H1 (cell line): ENCODE data around the gene ZFHX2. TPM values are rescaled to one million over a fixed set of nuclear protein-coding genes. Genes with fewer than 3 reads are reported as not detected.

ENCODE experiments used
- CTCF ChIA-PET: fragments of 300-600 bp; sonication (Branson Sonifier 250); formaldehyde crosslinking; loops from one replicate; lab custom pipeline; 2021; ENCODE audit not compliant: partially characterized antibody; lab: Charles Lee
- POLR2A ChIA-PET: fragments of 300-600 bp; sonication (Branson Sonifier 250); formaldehyde crosslinking; loops from one replicate; lab custom pipeline; 2021; ENCODE audit warnings: inconsistent platforms; ENCODE audit not compliant: partially characterized antibody; lab: Charles Lee
- DNase-seq, 2 experiments: peaks; one replicate each; pipeline versions ENCODE4 v3.0.0 to v3.0.0-alpha.2; 2010 to 2022; ENCODE audit warnings: low spot score in 2 of 2, low read depth in 1 of 2, mixed read lengths in 1 of 2
- FAIRE-seq: peaks from 2 replicates; lab custom pipeline; 2011; peaks lifted over from hg19 to GRCh38; lab: Jason Lieb, UNC
- H2AFZ ChIP-seq: 2 replicates; pipeline ENCODE4 v1.8.1; 2012; ENCODE audit warnings: low read length, inconsistent platforms
- H2AK5ac ChIP-seq: 2 replicates; pipeline ENCODE4 v1.6.1; 2013; ENCODE audit warnings: low read depth, low read length
- H2BK120ac ChIP-seq: replicated peaks from 2 replicates; pipeline ENCODE3; 2013; ENCODE audit warnings: low read depth, low read length, inconsistent platforms
- H2BK12ac ChIP-seq: 2 replicates; pipeline ENCODE4 v1.6.1; 2013; ENCODE audit warnings: low read depth, low read length
- H2BK15ac ChIP-seq: 2 replicates; pipeline ENCODE4 v1.6.1; 2013; ENCODE audit warnings: low read length
- H2BK20ac ChIP-seq: 2 replicates; pipeline ENCODE4 v1.6.1; 2013; ENCODE audit warnings: low read length
- H2BK5ac ChIP-seq: 2 replicates; pipeline ENCODE4 v1.6.1; 2013; ENCODE audit warnings: low read depth, low read length
- H3K14ac ChIP-seq: 2 replicates; pipeline ENCODE4 v1.6.1; 2013; ENCODE audit warnings: inconsistent platforms; ENCODE audit not compliant: insufficient read length
- H3K18ac ChIP-seq: 2 replicates; pipeline ENCODE4 v1.6.1; 2013; ENCODE audit warnings: low read length; ENCODE audit errors: extremely low read depth
- H3K23ac ChIP-seq: 2 replicates; pipeline ENCODE4 v1.6.1; 2013; ENCODE audit warnings: inconsistent platforms; ENCODE audit not compliant: insufficient read length
- H3K23me2 ChIP-seq: 2 replicates; pipeline ENCODE4 v1.6.1; 2013; ENCODE audit warnings: low read depth, low read length
- H3K27ac ChIP-seq: 2 replicates; pipeline ENCODE4 v1.6.1; 2011; ENCODE audit warnings: low read depth, low read length, inconsistent platforms
- H3K27me3 ChIP-seq, 4 experiments: replicated peaks in 1 of 4; 1 replicate in 1 of 4; 2 replicates in 3 of 4; pipeline versions ENCODE4 v1.6.1 to v1.8.1; 2011 to 2013; ENCODE audit warnings: low read length in 3 of 4, mild to moderate bottlenecking in 3 of 4, inconsistent platforms in 2 of 4, mixed read lengths in 2 of 4, moderate library complexity in 1 of 4; ENCODE audit not compliant: control insufficient read depth in 3 of 4, insufficient read depth in 3 of 4; ENCODE audit errors: extremely low read depth in 1 of 4
- H3K36me3 ChIP-seq, 4 experiments: 2 replicates each; pipeline versions ENCODE4 v1.6.1 to v1.8.1; 2011 to 2013; ENCODE audit warnings: mild to moderate bottlenecking in 4 of 4, low read length in 3 of 4, moderate library complexity in 2 of 4, control low read depth in 1 of 4, inconsistent platforms in 1 of 4; ENCODE audit not compliant: insufficient read depth in 4 of 4, control insufficient read depth in 2 of 4
- H3K4ac ChIP-seq: replicated peaks from 2 replicates; pipeline ENCODE3; 2013; ENCODE audit warnings: low read length, low read depth, mixed read lengths, inconsistent platforms; ENCODE audit not compliant: insufficient read length
- H3K4me1 ChIP-seq, 4 experiments: replicated peaks in 1 of 4; 1 replicate in 1 of 4; 2 replicates in 3 of 4; pipeline versions ENCODE4 v1.6.1 to v1.8.1; 2011 to 2013; ENCODE audit warnings: low read length in 3 of 4, inconsistent platforms in 2 of 4, mixed read lengths in 1 of 4; ENCODE audit not compliant: insufficient read depth in 4 of 4, control insufficient read depth in 3 of 4
- H3K4me2 ChIP-seq, 2 experiments: 2 replicates each; pipeline versions ENCODE4 v1.6.1 to v1.8.1; 2011 to 2013; ENCODE audit warnings: low read depth in 2 of 2, low read length in 2 of 2, control low read depth in 1 of 2, inconsistent platforms in 1 of 2, mild to moderate bottlenecking in 1 of 2; ENCODE audit not compliant: insufficient read depth in 1 of 2
- H3K4me3 ChIP-seq, 4 experiments: fragments of 200-600, 300-600 bp in 1 of 4; sonication (generic), shearing (Covaris generic), sonication (Bioruptor Twin) in 1 of 4; 2 replicates each; pipeline versions ENCODE4 v1.5.1 to v1.8.1; 2011 to 2016; ENCODE audit warnings: low read length in 4 of 4, low read depth in 3 of 4, control low read depth in 2 of 4, inconsistent platforms in 2 of 4, mild to moderate bottlenecking in 2 of 4, mixed read lengths in 1 of 4, moderate library complexity in 1 of 4; ENCODE audit not compliant: insufficient read depth in 2 of 4; ENCODE audit errors: extremely low read depth in 1 of 4
- H3K56ac ChIP-seq: replicated peaks from 2 replicates; pipeline ENCODE3; 2013; ENCODE audit warnings: low read depth, mild to moderate bottlenecking, mixed read lengths, low read length, inconsistent platforms; ENCODE audit not compliant: insufficient read length
- H3K79me1 ChIP-seq: 2 replicates; pipeline ENCODE4 v1.6.1; 2013; ENCODE audit warnings: low read depth, low read length, control low read depth
- H3K79me2 ChIP-seq, 2 experiments: 2 replicates each; pipeline versions ENCODE4 v1.6.1 to v1.8.1; 2012 to 2013; ENCODE audit warnings: low read length in 2 of 2, mild to moderate bottlenecking in 2 of 2, inconsistent platforms in 1 of 2; ENCODE audit not compliant: insufficient read depth in 2 of 2, control insufficient read depth in 1 of 2
- H3K9ac ChIP-seq, 4 experiments: replicated peaks in 1 of 4; 1 replicate in 1 of 4; 2 replicates in 3 of 4; pipeline versions ENCODE4 v1.6.1 to v1.8.1; 2011 to 2013; ENCODE audit warnings: low read depth in 3 of 4, low read length in 3 of 4, control low read depth in 2 of 4, mild to moderate bottlenecking in 2 of 4, moderate library complexity in 2 of 4, inconsistent platforms in 1 of 4; ENCODE audit errors: extremely low read depth in 1 of 4
- H3K9me3 ChIP-seq, 2 experiments: 2 replicates each; pipeline versions ENCODE4 v1.6.1 to v1.8.1; 2012 to 2013; ENCODE audit warnings: mild to moderate bottlenecking in 2 of 2, moderate library complexity in 2 of 2, control low read depth in 1 of 2, inconsistent platforms in 1 of 2, low read depth in 1 of 2, low read length in 1 of 2, mixed read lengths in 1 of 2; ENCODE audit not compliant: insufficient read depth in 2 of 2
- H4K20me1 ChIP-seq, 2 experiments: replicated peaks in 1 of 2; 2 replicates each; pipeline versions ENCODE3 to v1.8.1; 2011 to 2013; ENCODE audit warnings: inconsistent platforms in 2 of 2, low read length in 2 of 2, mild to moderate bottlenecking in 1 of 2; ENCODE audit not compliant: insufficient read depth in 2 of 2, control insufficient read depth in 1 of 2
- H4K5ac ChIP-seq: 2 replicates; pipeline ENCODE4 v1.6.1; 2013; ENCODE audit warnings: low read length, low read depth, mixed read lengths, inconsistent platforms; ENCODE audit not compliant: insufficient read length
- H4K8ac ChIP-seq: 2 replicates; pipeline ENCODE4 v1.8.0; 2013; ENCODE audit warnings: mild to moderate bottlenecking, moderate library complexity, low read length, inconsistent platforms; ENCODE audit not compliant: insufficient read depth; ENCODE audit errors: extremely low read depth
- H4K91ac ChIP-seq: replicated peaks from 2 replicates; pipeline ENCODE3; 2013; ENCODE audit warnings: low read length, mixed read lengths, inconsistent platforms; ENCODE audit not compliant: insufficient read length
- BACH1 ChIP-seq: IDR thresholded peaks from 2 replicates; pipeline ENCODE4 v1.6.1; 2012; ENCODE audit warnings: low read length, improper control_type of control experiment
- CBX5 ChIP-seq: fragments of 300-800, 300-1000 bp; sonication (generic); IDR thresholded peaks from 2 replicates; pipeline ENCODE4 v1.7.1; 2016; ENCODE audit warnings: antibody characterized with exemption, low read length, low read depth
- E2F6 ChIP-seq: IDR thresholded peaks from 2 replicates; pipeline ENCODE4 v1.6.1; 2012; ENCODE audit warnings: inconsistent platforms
- MAX ChIP-seq: IDR thresholded peaks from 2 replicates; pipeline ENCODE4 v1.6.1; 2012; ENCODE audit warnings: inconsistent platforms
- RFX5 ChIP-seq: IDR thresholded peaks from 2 replicates; pipeline ENCODE4 v1.6.1; 2011; ENCODE audit warnings: low read depth, low read length, improper control_type of control experiment, borderline replicate concordance
- RNF2 ChIP-seq: fragments of 200-900, 300-1000 bp; sonication (generic); IDR thresholded peaks from 2 replicates; pipeline ENCODE4 v1.7.1; 2016; ENCODE audit warnings: borderline replicate concordance, low read depth, mild to moderate bottlenecking, antibody characterized with exemption, low read length; ENCODE audit not compliant: poor library complexity, severe bottlenecking; ENCODE audit errors: missing control alignments
- SIX5 ChIP-seq: IDR thresholded peaks from 2 replicates; pipeline ENCODE4 v1.6.1; 2011; ENCODE audit warnings: mild to moderate bottlenecking, low read depth, low read length
- SRF ChIP-seq: IDR thresholded peaks from 2 replicates; pipeline ENCODE4 v1.6.1; 2011; ENCODE audit warnings: mild to moderate bottlenecking, low read depth, low read length, moderate library complexity
- USF2 ChIP-seq: IDR thresholded peaks from 2 replicates; pipeline ENCODE4 v1.6.1; 2011; ENCODE audit warnings: low read length, improper control_type of control experiment
- polyA plus RNA-seq, 7 experiments: library from polyadenylated mRNA; depleted of rRNA in 3 of 7; stranded (reverse) in 5 of 7; unstranded in 2 of 7; fragments of >200 nt in 5 of 7; fragments of 200-250 nt in 2 of 7; gene quantifications; 1 replicate in 5 of 7; 2 replicates in 1 of 7; 4 replicates in 1 of 7; pipeline versions ENCODE4 v1.2.1 to v1.2.3, GENCODE V29; 2011 to 2013; ENCODE audit warnings: missing spikeins in 2 of 7, mixed read lengths in 2 of 7
- total RNA-seq: library from RNA; stranded (reverse); fragmentation: NEBNext Ultra II Directional; extraction: Animal tissue kit (Norgen Biotek cat#: 25700); gene quantifications from 2 replicates; pipeline ENCODE4 v1.2.1, GENCODE V29; 2021

ZFHX2 gene
- total and polyA plus RNA-seq, 2 of the 8 experiments (the other 6 are each of a cell fraction or from before 2014, with no cell fraction given): 2.7 to 27.0 TPM

- H3K14ac ChIP-seq: no peak overlapping the region
- H3K79me1 ChIP-seq: no peaks in the 10 kb centered on the region
- no peaks in the 10 kb centered on the region for H3K23me2 ChIP-seq
- no peaks in the 10 kb centered on the region; a peak in 1 of 8 replicates for H3K36me3 ChIP-seq
- H2BK20ac ChIP-seq: no peak overlapping the region
- no peak for DNase-seq
- H2BK120ac ChIP-seq: no peak overlapping the region
- H3K4me1 ChIP-seq: peaks cover 7 to 12% (median 8%) of the 10 kb centered on the region in 4 experiments
- no peaks in the 10 kb centered on the region for H4K20me1 ChIP-seq
- no peak overlapping the region for H3K23ac ChIP-seq
- no peak overlapping the region for H4K5ac ChIP-seq
- no peak overlapping the region for H2BK5ac ChIP-seq
- H3K27ac ChIP-seq: no peak overlapping the region
- no peak overlapping the region for H4K91ac ChIP-seq
- peak overlapping the region in 1 of 4 experiments; percentile 10; a peak in 1 of 7 replicates for H3K9ac ChIP-seq
- H3K4me2 ChIP-seq: no peak overlapping the region
- no peak overlapping the region for H3K18ac ChIP-seq
- H3K79me2 ChIP-seq: no peaks in the 10 kb centered on the region
- no peaks in the 10 kb centered on the region for H3K9me3 ChIP-seq
- no peak overlapping the region for H2AK5ac ChIP-seq
- no peak overlapping the region for H3K56ac ChIP-seq
- ChIA-PET POLR2A (interaction anchor here (0.9 to 5.0 kb wide), 3 partner anchors 9 to 65 kb away, joined by 4 to 38 read pairs (median 32); no protein-coding TSS in a partner anchor), CTCF (interaction anchor here (0.9 to 6.9 kb wide), 8 partner anchors 10 to 68 kb away, joined by 3 to 79 read pairs (median 12); partner anchors contain the start of gene ZFHX2)
- peaks cover 0 to 1% (median 0%) of the 10 kb centered on the region in 4 experiments; a peak in 1 of 7 replicates for H3K27me3 ChIP-seq
- H2BK12ac ChIP-seq: no peak overlapping the region
- no peak overlapping the region for H3K4me3 ChIP-seq
- H2AFZ ChIP-seq: no peak overlapping the region
- no peak overlapping the region for H4K8ac ChIP-seq
- no peak overlapping the region for H3K4ac ChIP-seq
- no peak for FAIRE-seq
- no peak overlapping the region for H2BK15ac ChIP-seq
- no peak for TF ChIP-seq USF2
- TF ChIP-seq SIX5: no peak
- no peak for TF ChIP-seq BACH1
- no peak for TF ChIP-seq SRF
- no peak for TF ChIP-seq RNF2
- TF ChIP-seq RFX5: no peak
- no peak for TF ChIP-seq CBX5
- no peak for TF ChIP-seq MAX
- no peak for TF ChIP-seq E2F6
These were observed 58.8 kb downstream of the ZFHX2 start for GRCh38 chr14:23492618-23493272.
